Right atrium auricular region (tissue), 2 donors: ENCODE measurements around the gene TMEM178B. TPM values are rescaled to one million over a fixed set of nuclear protein-coding genes. Genes with fewer than 3 reads are reported as not detected.
"Not testable (repeated sequence)": the region's sequence is repeated elsewhere in the genome, so short reads cannot be mapped to it uniquely, and the experiment has no call there.

Experiments
- DNase-seq: peaks from one replicate; pipeline ENCODE4 v3.0.0-alpha.2; 2019; ENCODE audit warnings: low spot score
- H3K27ac ChIP-seq, 2 donors: fragments of 200-600 bp; sonication (generic); 1 replicate in 1 of 2; 2 replicates in 1 of 2; pipeline ENCODE4 v1.5.1; 2016 to 2019
- H3K27me3 ChIP-seq, 2 donors: fragments of 200-600 bp; sonication (generic); one replicate each; pipeline versions ENCODE4 v1.5.1 to v1.6.0; 2017 to 2019
- H3K36me3 ChIP-seq: fragments of 200-600 bp; sonication (generic); one replicate; pipeline ENCODE4 v1.5.1; 2016
- H3K4me1 ChIP-seq, 2 donors: fragments of 200-600 bp; sonication (generic); one replicate each; pipeline versions ENCODE4 v1.5.1 to v1.6.0; 2017 to 2019
- H3K4me3 ChIP-seq, 2 donors: fragments of 200-600 bp; sonication (generic); 1 replicate in 1 of 2; 2 replicates in 1 of 2; pipeline ENCODE4 v1.5.1; 2017 to 2019; ENCODE audit warnings: mild to moderate bottlenecking in 1 of 2, moderate library complexity in 1 of 2
- H3K9me3 ChIP-seq, 2 donors: fragments of 200-600 bp; sonication (generic); one replicate each; pipeline ENCODE4 v1.5.1; 2019
- CTCF ChIP-seq, 2 donors: fragments of 200-600 bp; sonication (generic); IDR thresholded peaks; one replicate each; pipeline ENCODE4 v1.5.1; 2019; ENCODE audit warnings: antibody characterized with exemption in 2 of 2
- total RNA-seq, 2 donors: library from RNA; depleted of rRNA; stranded (reverse); fragments of >200 nt; gene quantifications; one replicate each; pipeline ENCODE4 v1.1.0, GENCODE V29; 2016

TMEM178B gene
- total RNA-seq, 2 donors from 2014 or later = 15.8 to 48.7 TPM

DNA sequence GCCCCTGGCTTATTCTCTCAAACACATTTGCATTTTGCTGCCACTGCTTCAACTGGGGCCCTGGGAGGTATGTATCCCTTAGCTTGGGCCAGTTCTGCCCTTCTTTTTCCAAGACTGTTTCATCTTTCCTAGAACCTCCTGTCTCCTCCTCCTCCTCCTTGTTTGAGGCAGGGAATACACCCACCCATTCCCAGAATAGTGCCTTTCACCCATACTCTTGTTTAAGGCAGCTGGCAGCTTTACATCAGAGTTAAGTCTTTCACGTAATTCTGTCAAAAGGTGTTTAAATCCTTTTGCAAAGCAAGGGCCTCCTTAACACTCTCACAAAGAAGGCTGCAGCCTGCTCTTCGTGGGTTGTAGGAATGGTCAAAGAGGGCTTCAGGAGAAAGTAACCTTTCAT, 326.5 kb downstream of the TMEM178B start:
- Histone ChIP-seq H3K4me3 (no peak overlapping the region), H3K27ac (no peak overlapping the region), H3K9me3 (no peaks in the 10 kb centered on the region), H3K36me3 (no peaks in the 10 kb centered on the region), H3K27me3 (no peaks in the 10 kb centered on the region), H3K4me1 (peaks cover 0 to 30% of the 10 kb centered on the region in 2 donors)
- TF ChIP-seq CTCF (IDR thresholded peaks at IDR 0.05) = no peak
- DNase-seq = no peak

GRCh38 chr7:141402277-141402996, 328.6 kb downstream of the TMEM178B start:
- TF ChIP-seq CTCF (IDR thresholded peaks at IDR 0.05) = no peak
- H3K36me3 ChIP-seq = no peaks in the 10 kb centered on the region
- peaks cover 0 to 27% of the 10 kb centered on the region in 2 donors for H3K4me1 ChIP-seq
- H3K27ac ChIP-seq = peak overlapping the region in 1 of 2 donors; percentile 20
- DNase-seq = no peak
- no peaks in the 10 kb centered on the region for H3K9me3 ChIP-seq
- H3K27me3 ChIP-seq = no peaks in the 10 kb centered on the region
- no peak overlapping the region for H3K4me3 ChIP-seq

- not testable (repeated sequence) for H3K27me3 ChIP-seq, H3K36me3 ChIP-seq, H3K4me3 ChIP-seq, H3K9me3 ChIP-seq, H3K27ac ChIP-seq, DNase-seq
- H3K4me1 ChIP-seq = peaks cover 0 to 16% of the 10 kb centered on the region in 2 donors
Observed at GRCh38 chr7:141403846-141404245, 330.0 kb downstream of the TMEM178B start.

DNA sequence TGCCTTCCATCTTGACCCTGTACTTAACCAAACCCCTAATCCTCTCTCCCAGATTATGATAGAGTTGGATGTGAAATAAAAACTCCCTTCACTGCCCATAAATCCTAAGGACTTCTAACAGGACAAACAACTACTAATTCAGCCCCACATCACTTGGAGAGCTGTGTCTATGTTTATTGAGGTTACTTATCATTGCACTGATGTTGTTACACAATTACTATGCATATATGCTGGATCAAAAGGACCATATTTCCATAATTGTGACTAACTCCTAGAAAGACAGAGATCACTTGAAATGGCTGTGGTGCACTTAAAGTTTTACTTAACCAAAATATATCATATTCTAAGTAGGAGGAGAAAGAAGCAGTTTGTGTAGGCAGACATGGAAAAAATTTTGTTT, 332.5 kb downstream of the TMEM178B start:
- Histone ChIP-seq H3K4me3 (no peak overlapping the region), H3K27me3 (no peaks in the 10 kb centered on the region), H3K27ac (no peak overlapping the region), H3K9me3 (no peaks in the 10 kb centered on the region), H3K36me3 (no peaks in the 10 kb centered on the region), H3K4me1 (peaks cover 0 to 26% of the 10 kb centered on the region in 2 donors)
- DNase-seq = no peak
- TF ChIP-seq CTCF (IDR thresholded peaks at IDR 0.05) = no peak

GRCh38 chr7:141407893-141408292, 334.0 kb downstream of the TMEM178B start:
- DNase-seq = no peak
- no peaks in the 10 kb centered on the region for H3K27me3 ChIP-seq
- no peaks in the 10 kb centered on the region for H3K36me3 ChIP-seq
- H3K4me1 ChIP-seq = peaks cover 0 to 12% of the 10 kb centered on the region in 2 donors
- TF ChIP-seq CTCF (IDR thresholded peaks at IDR 0.05) = no peak
- no peak overlapping the region for H3K27ac ChIP-seq
- H3K4me3 ChIP-seq = no peak overlapping the region
- H3K9me3 ChIP-seq = no peaks in the 10 kb centered on the region

DNA sequence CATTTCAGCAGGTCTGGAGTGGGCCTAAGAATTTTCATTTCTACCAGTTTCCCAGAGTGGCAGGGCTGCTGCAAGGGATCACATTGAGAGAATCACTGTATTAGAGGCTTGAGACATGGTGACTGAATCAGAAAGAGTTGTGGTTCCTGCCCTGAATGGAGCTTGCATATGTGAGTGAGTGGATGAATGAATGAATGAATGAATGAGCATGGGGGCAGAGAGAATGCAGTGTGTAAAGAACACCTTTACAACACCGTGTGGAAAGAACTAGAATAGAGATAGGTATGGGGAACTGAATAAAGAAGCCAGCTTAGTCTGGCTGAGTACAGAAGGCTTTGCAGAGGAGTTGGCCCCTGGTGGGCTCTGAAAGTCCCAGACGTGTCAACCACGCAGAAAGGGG, 334.6 kb downstream of the TMEM178B start:
- TF ChIP-seq CTCF (IDR thresholded peaks at IDR 0.05) = no peak
- H3K27ac ChIP-seq = no peak overlapping the region
- H3K4me1 ChIP-seq = peaks cover 0 to 10% of the 10 kb centered on the region in 2 donors
- H3K9me3 ChIP-seq = no peaks in the 10 kb centered on the region
- no peaks in the 10 kb centered on the region for H3K36me3 ChIP-seq
- DNase-seq = no peak
- no peak overlapping the region for H3K4me3 ChIP-seq
- no peaks in the 10 kb centered on the region for H3K27me3 ChIP-seq
